Heart right ventricle (tissue), 16 donors: Measurements from ENCODE around the gene TMEM11. TPM values are rescaled to one million over a fixed set of nuclear protein-coding genes. Genes with fewer than 3 reads are reported as not detected.

Experiments
- ATAC-seq, 8 donors: fragments of 200-7000 bp; cut with Tn5 transposase; one replicate each; pipeline ENCODE4 v1.9.1; 2020; ENCODE audit warnings: mild to moderate bottlenecking in 8 of 8, moderate library complexity in 8 of 8, moderate number of reproducible peaks in 1 of 8
- DNase-seq, 2 donors: peaks; one replicate each; pipeline ENCODE4 v3.0.0-alpha.2; 2020
- H3K27ac ChIP-seq, 10 donors: fragments of 200-600 bp; sonication (generic) in 2 of 10; one replicate each; pipeline versions ENCODE4 v1.5.0 to v1.8.0; 2020 to 2022; ENCODE audit warnings: mild to moderate bottlenecking in 3 of 10
- H3K27me3 ChIP-seq, 7 donors: fragments of 200-600 bp; one replicate each; pipeline ENCODE4 v1.8.0; 2021 to 2022; ENCODE audit warnings: mild to moderate bottlenecking in 2 of 7
- H3K36me3 ChIP-seq, 9 donors: fragments of 200-600 bp; sonication (generic) in 1 of 9; one replicate each; pipeline versions ENCODE4 v1.5.0 to v1.8.0; 2020 to 2022; ENCODE audit warnings: mild to moderate bottlenecking in 2 of 9
- H3K4me1 ChIP-seq, 9 donors: fragments of 200-600 bp; sonication (generic) in 1 of 9; one replicate each; pipeline versions ENCODE4 v1.5.0 to v1.8.0; 2020 to 2022; ENCODE audit warnings: mild to moderate bottlenecking in 4 of 9
- H3K4me3 ChIP-seq, 10 donors: fragments of 200-600 bp; sonication (generic) in 2 of 10; one replicate each; pipeline versions ENCODE4 v1.5.0 to v1.8.0; 2020 to 2022; ENCODE audit warnings: mild to moderate bottlenecking in 7 of 10, moderate library complexity in 2 of 10
- H3K9me3 ChIP-seq, 11 donors: fragments of 200-600 bp in 10 of 11; sonication (generic) in 2 of 11; one replicate each; pipeline versions ENCODE4 v1.5.0 to v1.8.0; 2013 to 2022; ENCODE audit warnings: mild to moderate bottlenecking in 2 of 11, control low read depth in 1 of 11, moderate library complexity in 1 of 11
- CTCF ChIP-seq, 9 donors: fragments of 200-600 bp; sonication (generic) in 2 of 9; IDR thresholded peaks; one replicate each; pipeline versions ENCODE4 v1.5.0 to v1.8.0; 2021 to 2022; ENCODE audit warnings: antibody characterized with exemption in 9 of 9, mild to moderate bottlenecking in 5 of 9, moderate library complexity in 1 of 9
- whole genome bisulfite sequencing, 2 donors: extraction: QIAGEN DNeasy Blood & Tissue Kit; methylation state at CpG; one replicate each; pipeline ENCODE4 v1.1.7; 2013; ENCODE audit warnings: inconsistent platforms in 1 of 2; 5-methylcytosine and 5-hydroxymethylcytosine counted together
- intact Hi-C, 10 donors: fragments of 100-400 bp; cut with DNase I; formaldehyde crosslinking; loops; one replicate each; pipeline versions ENCODE4 v1.11.1 to v1.14.2; 2022
- polyA plus RNA-seq, 2 donors: library from polyadenylated mRNA; stranded (reverse); fragments of 200-250 nt; gene quantifications; one replicate each; pipeline ENCODE4 v1.2.3, GENCODE V29; 2013
- total RNA-seq, 10 donors: library from RNA; stranded (reverse); fragmentation: NEBNext Ultra II Directional in 3 of 10; extraction: Animal tissue kit (Norgen Biotek cat#: 25700) in 3 of 10; gene quantifications; one replicate each; pipeline versions ENCODE4 v1.2.1 to v1.2.4, GENCODE V29; 2021 to 2023
- donor health status: Arrhythmogenic right ventricular cardiomyopathy.
- donor health status: ischemic (EF 13 %, LVEDD 7.1; RV severe dilation, severe dysfunction).
- donor health status: healthy with polysubstance abuse.
- donor health status: DM: no; HTN: yes; CAD: no.
- donor health status: DM: no; HTN: no; CAD: no.
- donor health status: ischemic (EF 25% LVEDD 6.9; RV normal size, moderate dysfunction).
- donor health status: ischemic (EF 25% LVEDD 5.7; RV mildly dilated, moderate dysfunction).
- donor health status: healthy.
- donor health status: DM: yes; HTN: yes; CAD: no.
- donor health status: Ischemic cardiomyopathy.
- donor health status: ischemic (EF 35%, LVEDD 5.7; RV mildly dilated, moderate dysfunction).
- donor health status: nonischemic (EF 11% LVEDD 7.7; RV severe dilation, severe dysfunction).
- donor health status: DM: yes; HTN: yes; CAD: no.
- donor health status: PGD.
- donor health status: ischemic (EF 29% LVEDD 5.4; RV normal size, mild dysfunction).
- donor health status: nonischemic (EF 23%, LVEDD 6.1; RV moderate dilation, normal function).

Gene TMEM11
- total and polyA plus RNA-seq, 12 donors: 20.8 to 54.1 (median 29.0) TPM

- Histone ChIP-seq H3K9me3 (no peaks in the 10 kb centered on the region), H3K27me3 (no peaks in the 10 kb centered on the region), H3K36me3 (peaks cover 0 to 22% (median 0%) of the 10 kb centered on the region in 9 donors), H3K27ac (peak overlapping the region in 3 of 10 donors; percentile 83 to 93 (median 83)), H3K4me3 (no peak overlapping the region), H3K4me1 (peaks cover 2 to 83% (median 53%) of the 10 kb centered on the region in 9 donors)
- 97 to 98% methylated on average over 12 of the region's 12 CpGs for WGBS, 2 donors
- TF ChIP-seq CTCF (IDR thresholded peaks at IDR 0.05): no peak
- no peak for ATAC-seq
- DNase-seq: no peak
- intact Hi-C loops: loop anchor here in 3 of 10 donors (5.0 to 10.0 kb wide), 3 partner anchors 39 to 46 kb away; partner anchors contain the start of gene TMEM11 (in 2 of the 3)
Observed at GRCh38 chr17:21168555-21168865, 45.5 kb downstream of the TMEM11 start.

- H3K36me3 ChIP-seq: peaks cover 0 to 9% (median 0%) of the 10 kb centered on the region in 9 donors
- peaks cover 2 to 85% (median 58%) of the 10 kb centered on the region in 9 donors for H3K4me1 ChIP-seq
- peak; percentile 35 to 75 (median 61) for ATAC-seq
- intact Hi-C loops: loop anchor here in 3 of 10 donors (5.0 to 10.0 kb wide), 3 partner anchors 40 to 47 kb away; partner anchors contain the start of gene TMEM11 (in 2 of the 3)
- WGBS, 2 donors: 72 to 76% methylated on average over 5 of the region's 5 CpGs
- no peak for DNase-seq
- no peaks in the 10 kb centered on the region for H3K27me3 ChIP-seq
- TF ChIP-seq CTCF (IDR thresholded peaks at IDR 0.05): peak in 2 of 9 donors; percentile 8 to 19
- peak overlapping the region in 8 of 10 donors; percentile 5 to 35 (median 29) for H3K4me3 ChIP-seq
- H3K27ac ChIP-seq: peak overlapping the region; percentile 0 to 93 (median 84)
- H3K9me3 ChIP-seq: no peaks in the 10 kb centered on the region
Observed at GRCh38 chr17:21167303-21167702, 46.7 kb downstream of the TMEM11 start.

GRCh38 chr17:21166595-21167210 is 47.3 kb downstream of the TMEM11 start:
- intact Hi-C loops: loop anchor here in 3 of 10 donors (5.0 to 10.0 kb wide), 3 partner anchors 41 to 48 kb away; partner anchors contain the start of gene TMEM11 (in 2 of the 3)
- peaks cover 2 to 85% (median 60%) of the 10 kb centered on the region in 9 donors for H3K4me1 ChIP-seq
- DNase-seq: no peak
- 39 to 43% methylated on average over 5 of the region's 5 CpGs for WGBS, 2 donors
- no peaks in the 10 kb centered on the region for H3K9me3 ChIP-seq
- H3K27ac ChIP-seq: peak overlapping the region; percentile 38 to 93 (median 84)
- peak in 6 of 8 donors; percentile 31 to 58 (median 42) for ATAC-seq
- peak overlapping the region in 8 of 10 donors; percentile 8 to 35 (median 29) for H3K4me3 ChIP-seq
- peaks cover 0 to 3% (median 0%) of the 10 kb centered on the region in 9 donors for H3K36me3 ChIP-seq
- TF ChIP-seq CTCF (IDR thresholded peaks at IDR 0.05): no peak
- H3K27me3 ChIP-seq: no peaks in the 10 kb centered on the region

GRCh38 chr17:21165922-21166594 is 47.9 kb downstream of the TMEM11 start:
- Histone ChIP-seq H3K9me3 (no peaks in the 10 kb centered on the region), H3K4me3 (peak overlapping the region in 8 of 10 donors; percentile 8 to 35 (median 29)), H3K36me3 (no peaks in the 10 kb centered on the region), H3K27ac (peak overlapping the region; percentile 38 to 93 (median 84)), H3K27me3 (no peaks in the 10 kb centered on the region), H3K4me1 (peaks cover 7 to 85% (median 60%) of the 10 kb centered on the region in 9 donors)
- 61 to 70% methylated on average over 11 of the region's 11 CpGs for WGBS, 2 donors
- intact Hi-C loops: loop anchor here in 3 of 10 donors (5.0 to 10.0 kb wide), 3 partner anchors 41 to 49 kb away; partner anchors contain the start of gene TMEM11 (in 2 of the 3)
- ATAC-seq (peak; percentile 58 to 90 (median 86)), DNase-seq (peak; percentile 70 to 75)
- no peak for TF ChIP-seq CTCF (IDR thresholded peaks at IDR 0.05)
